ENCODE measurements around the gene HNRNPA0.

The HNRNPA0 gene

GRCh38 chr5:137695651-137696428 is 58.3 kb downstream of the HNRNPA0 start:
- no peak for TF ChIP-seq GATA2 (IDR thresholded peaks at IDR 0.05; ENCODE audit: low read depth, low read length)
- no peak for TF ChIP-seq GATA3 (IDR thresholded peaks at IDR 0.05; ENCODE audit: low read depth, low read length)

Measured in SH-SY5Y (cell line).